Hepatocyte (in vitro differentiated cells): ENCODE measurements around the gene PEX7.
"Not testable (repeated sequence)": the region's sequence is repeated elsewhere in the genome, so short reads cannot be mapped to it uniquely, and the experiment has no call there.

Source experiments
- CTCF ChIP-seq: fragments of 200-600 bp; sonication (generic); IDR thresholded peaks from 2 replicates; pipeline ENCODE4 v1.5.1; 2016; ENCODE audit warnings: antibody characterized with exemption, mild to moderate bottlenecking; ENCODE audit not compliant: poor library complexity
- EZH2 ChIP-seq: fragments of 200-600 bp; sonication (generic); IDR thresholded peaks from 2 replicates; pipeline ENCODE4 v1.6.1; 2016; ENCODE audit warnings: antibody characterized with exemption, mild to moderate bottlenecking, borderline replicate concordance
- EZH2phosphoT487 ChIP-seq: fragments of 200-600 bp; sonication (generic); IDR thresholded peaks from one replicate; pipeline ENCODE4 v1.6.1; 2018; ENCODE audit warnings: antibody characterized with exemption, mild to moderate bottlenecking, low read depth, moderate library complexity; ENCODE audit not compliant: unreplicated experiment, severe bottlenecking

GRCh38 chr6:136789440-136789839 is 33.0 kb upstream of the PEX7 start:
- not testable (repeated sequence) for TF ChIP-seq CTCF, EZH2phosphoT487, EZH2
